ENCODE measurements around the gene TSPAN13. TPM values are rescaled to one million over a fixed set of nuclear protein-coding genes. Genes with fewer than 3 reads are reported as not detected.

Gene TSPAN13
- total RNA-seq, 1 donor from 2014 or later, result 56.0 TPM

DNA sequence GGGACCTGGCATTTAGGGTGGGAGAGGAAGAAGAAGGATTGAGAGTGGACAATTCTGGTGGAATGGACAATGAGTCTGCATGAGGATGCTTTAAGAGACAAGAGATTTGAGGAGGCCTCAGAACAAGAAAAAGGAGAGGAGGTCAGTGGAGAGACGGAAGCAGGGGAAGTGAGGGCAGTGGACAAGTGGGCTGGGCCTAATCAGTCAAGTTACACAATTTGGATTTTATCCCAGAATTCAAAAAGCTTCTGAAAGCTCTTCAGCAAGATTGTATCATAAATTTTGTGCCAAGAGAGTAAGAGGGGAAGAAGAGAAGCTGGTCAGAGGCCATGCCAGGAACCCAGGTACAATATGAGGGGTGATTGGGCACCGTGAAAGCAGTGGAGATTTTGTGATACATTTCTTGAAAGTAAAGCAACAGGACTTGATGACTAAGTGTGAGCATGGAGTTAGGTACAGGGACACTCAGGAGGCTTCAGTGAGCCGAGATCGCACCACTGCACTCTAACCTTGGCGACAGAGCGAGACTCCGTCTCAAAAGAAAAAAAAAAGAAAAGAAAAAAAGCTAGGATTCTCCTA is 19.3 kb upstream of the TSPAN13 start:
- Histone ChIP-seq H3K79me2 (ENCODE audit: insufficient read depth, low read length) (no peaks in the 10 kb centered on the region), H3K27ac (ENCODE audit: low read depth, low read length) (no peak overlapping the region), H3K4me2 (ENCODE audit: low read length) (no peak overlapping the region), H3K4me3 (ENCODE audit: insufficient read depth, low read depth, low read length) (no peak overlapping the region), H3K4me1 (ENCODE audit: insufficient read depth, low read length) (no peaks in the 10 kb centered on the region), H3K27me3 (ENCODE audit: insufficient read depth, low read length) (no peaks in the 10 kb centered on the region), H3K36me3 (ENCODE audit: insufficient read depth, low read length) (no peaks in the 10 kb centered on the region), H3K9ac (ENCODE audit: low read length) (no peak overlapping the region), H4K20me1 (ENCODE audit: insufficient read depth, low read length) (no peaks in the 10 kb centered on the region), H3K9me3 (ENCODE audit: insufficient read depth, low read depth, low read length) (no peaks in the 10 kb centered on the region), H2AFZ (ENCODE audit: low read depth, low read length) (no peak overlapping the region)
- H3K36me3 Mint-ChIP-seq (ENCODE audit: low read depth, unreplicated experiment), result peaks cover 1% of the 10 kb centered on the region
- FAIRE-seq, result no peak
- no peaks in the 10 kb centered on the region for H3K27me3 Mint-ChIP-seq (ENCODE audit: low read depth, unreplicated experiment)
- TF ChIP-seq EZH2 (IDR thresholded peaks at IDR 0.05; ENCODE audit: insufficient read depth, low read length), result no peak
- TF ChIP-seq, protein P1, sequence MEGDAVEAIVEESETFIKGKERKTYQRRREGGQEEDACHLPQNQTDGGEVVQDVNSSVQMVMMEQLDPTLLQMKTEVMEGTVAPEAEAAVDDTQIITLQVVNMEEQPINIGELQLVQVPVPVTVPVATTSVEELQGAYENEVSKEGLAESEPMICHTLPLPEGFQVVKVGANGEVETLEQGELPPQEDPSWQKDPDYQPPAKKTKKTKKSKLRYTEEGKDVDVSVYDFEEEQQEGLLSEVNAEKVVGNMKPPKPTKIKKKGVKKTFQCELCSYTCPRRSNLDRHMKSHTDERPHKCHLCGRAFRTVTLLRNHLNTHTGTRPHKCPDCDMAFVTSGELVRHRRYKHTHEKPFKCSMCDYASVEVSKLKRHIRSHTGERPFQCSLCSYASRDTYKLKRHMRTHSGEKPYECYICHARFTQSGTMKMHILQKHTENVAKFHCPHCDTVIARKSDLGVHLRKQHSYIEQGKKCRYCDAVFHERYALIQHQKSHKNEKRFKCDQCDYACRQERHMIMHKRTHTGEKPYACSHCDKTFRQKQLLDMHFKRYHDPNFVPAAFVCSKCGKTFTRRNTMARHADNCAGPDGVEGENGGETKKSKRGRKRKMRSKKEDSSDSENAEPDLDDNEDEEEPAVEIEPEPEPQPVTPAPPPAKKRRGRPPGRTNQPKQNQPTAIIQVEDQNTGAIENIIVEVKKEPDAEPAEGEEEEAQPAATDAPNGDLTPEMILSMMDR (IDR thresholded peaks at IDR 0.05; ENCODE audit: insufficient read depth, low read depth, low read length), result no peak
- no peaks in the 10 kb centered on the region for H3K4me1 Mint-ChIP-seq (ENCODE audit: low read depth, unreplicated experiment)
- H3K27ac Mint-ChIP-seq (ENCODE audit: unreplicated experiment), result no peak overlapping the region
- H3K9me3 Mint-ChIP-seq (ENCODE audit: unreplicated experiment), result no peaks in the 10 kb centered on the region
- no peak for DNase-seq (ENCODE audit: low read depth)
- H3K4me3 Mint-ChIP-seq (ENCODE audit: unreplicated experiment), result no peak overlapping the region

DNA sequence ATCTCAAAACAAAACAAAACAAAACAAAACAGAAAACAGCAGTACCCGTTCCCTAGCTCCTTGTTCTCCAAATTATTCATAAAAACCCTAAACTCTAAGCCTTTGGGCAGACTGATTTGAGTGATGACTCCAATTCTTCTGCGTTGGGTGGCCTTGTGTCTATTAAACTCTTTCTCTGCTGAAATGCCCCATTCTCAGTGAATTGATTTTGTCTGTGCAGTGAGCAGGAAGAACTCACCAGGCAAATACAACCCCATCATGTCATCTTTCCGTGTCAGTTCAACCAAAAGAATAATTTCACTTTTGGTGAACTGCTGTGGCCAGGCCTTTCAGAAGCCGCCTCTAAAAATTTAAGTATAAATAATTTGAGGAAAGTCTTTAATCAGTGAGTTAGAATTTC is 18.5 kb upstream of the TSPAN13 start:
- Histone ChIP-seq H3K27me3 (ENCODE audit: insufficient read depth, low read length) (no peaks in the 10 kb centered on the region), H3K4me2 (ENCODE audit: low read length) (no peak overlapping the region), H3K36me3 (ENCODE audit: insufficient read depth, low read length) (no peaks in the 10 kb centered on the region), H4K20me1 (ENCODE audit: insufficient read depth, low read length) (no peaks in the 10 kb centered on the region), H3K9ac (ENCODE audit: low read length) (no peak overlapping the region), H3K9me3 (ENCODE audit: insufficient read depth, low read depth, low read length) (no peaks in the 10 kb centered on the region), H3K79me2 (ENCODE audit: insufficient read depth, low read length) (no peaks in the 10 kb centered on the region), H2AFZ (ENCODE audit: low read depth, low read length) (no peak overlapping the region), H3K4me1 (ENCODE audit: insufficient read depth, low read length) (no peaks in the 10 kb centered on the region), H3K4me3 (ENCODE audit: insufficient read depth, low read depth, low read length) (no peak overlapping the region), H3K27ac (ENCODE audit: low read depth, low read length) (no peak overlapping the region)
- H3K4me3 Mint-ChIP-seq (ENCODE audit: unreplicated experiment), result no peak overlapping the region
- no peaks in the 10 kb centered on the region for H3K27me3 Mint-ChIP-seq (ENCODE audit: low read depth, unreplicated experiment)
- no peak for DNase-seq (ENCODE audit: low read depth)
- no peak for FAIRE-seq
- H3K36me3 Mint-ChIP-seq (ENCODE audit: low read depth, unreplicated experiment), result peaks cover 1% of the 10 kb centered on the region
- H3K9me3 Mint-ChIP-seq (ENCODE audit: unreplicated experiment), result no peaks in the 10 kb centered on the region
- peaks cover 3% of the 10 kb centered on the region for H3K4me1 Mint-ChIP-seq (ENCODE audit: low read depth, unreplicated experiment)
- H3K27ac Mint-ChIP-seq (ENCODE audit: unreplicated experiment), result no peak overlapping the region
- TF ChIP-seq EZH2 (IDR thresholded peaks at IDR 0.05; ENCODE audit: insufficient read depth, low read length), result no peak
- TF ChIP-seq, protein P1 (IDR thresholded peaks at IDR 0.05; ENCODE audit: insufficient read depth, low read depth, low read length), result no peak

DNA sequence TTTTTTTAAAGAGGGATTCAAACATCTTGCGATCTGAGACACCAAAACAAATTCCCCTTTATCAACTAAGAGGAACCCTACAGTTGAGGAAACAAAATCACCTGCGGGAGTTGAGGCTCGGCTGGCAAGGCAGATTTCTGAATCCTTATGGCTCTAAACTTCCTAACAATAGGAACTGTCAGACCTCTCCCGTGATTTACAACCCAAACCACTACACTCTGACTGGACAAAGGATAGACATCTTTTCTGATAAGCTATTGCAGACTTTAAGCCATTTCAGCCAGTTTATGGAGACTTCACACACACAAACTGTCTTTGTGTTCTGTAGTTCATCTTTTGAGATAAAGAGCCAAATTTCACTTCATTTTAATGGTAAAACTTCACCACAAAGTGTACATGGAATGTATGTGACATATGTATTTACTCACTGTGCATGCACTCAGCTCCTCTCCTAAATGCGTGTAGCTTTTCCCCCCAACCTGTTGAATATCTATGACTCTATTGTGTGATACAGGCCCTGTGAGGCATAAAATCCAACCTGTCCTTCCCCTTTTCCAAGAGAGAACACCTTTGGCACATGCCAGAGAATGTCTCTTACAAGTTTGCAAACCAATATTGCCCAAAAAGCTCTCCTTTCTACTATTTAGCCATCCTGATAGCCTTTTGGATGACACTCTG is 15.4 kb upstream of the TSPAN13 start:
- Histone ChIP-seq H3K27ac (ENCODE audit: low read depth, low read length) (no peak overlapping the region), H3K4me3 (ENCODE audit: insufficient read depth, low read depth, low read length) (no peak overlapping the region), H3K27me3 (ENCODE audit: insufficient read depth, low read length) (no peaks in the 10 kb centered on the region), H3K9me3 (ENCODE audit: insufficient read depth, low read depth, low read length) (no peaks in the 10 kb centered on the region), H3K4me1 (ENCODE audit: insufficient read depth, low read length) (peaks cover 8% of the 10 kb centered on the region), H4K20me1 (ENCODE audit: insufficient read depth, low read length) (no peaks in the 10 kb centered on the region), H3K4me2 (ENCODE audit: low read length) (no peak overlapping the region), H3K9ac (ENCODE audit: low read length) (no peak overlapping the region), H2AFZ (ENCODE audit: low read depth, low read length) (no peak overlapping the region), H3K36me3 (ENCODE audit: insufficient read depth, low read length) (no peaks in the 10 kb centered on the region), H3K79me2 (ENCODE audit: insufficient read depth, low read length) (no peaks in the 10 kb centered on the region)
- Mint-ChIP-seq H3K4me1 (ENCODE audit: low read depth, unreplicated experiment) (peaks cover 9% of the 10 kb centered on the region), H3K36me3 (ENCODE audit: low read depth, unreplicated experiment) (peaks cover 1% of the 10 kb centered on the region), H3K27me3 (ENCODE audit: low read depth, unreplicated experiment) (no peaks in the 10 kb centered on the region), H3K9me3 (ENCODE audit: unreplicated experiment) (no peaks in the 10 kb centered on the region), H3K4me3 (ENCODE audit: unreplicated experiment) (no peak overlapping the region), H3K27ac (ENCODE audit: unreplicated experiment) (peak overlapping the region; percentile 18)
- DNase-seq (ENCODE audit: low read depth) (no peak), FAIRE-seq (no peak)
- TF ChIP-seq, protein P1 (IDR thresholded peaks at IDR 0.05; ENCODE audit: insufficient read depth, low read depth, low read length), result no peak
- no peak for TF ChIP-seq EZH2 (IDR thresholded peaks at IDR 0.05; ENCODE audit: insufficient read depth, low read length)
